Ishikawa (cell line): ENCODE data around the gene SPINK13.

ENCODE experiments used
- CEBPB ChIP-seq: IDR thresholded peaks from 2 replicates; pipeline ENCODE4 v1.6.1; 2012
- CREB1 ChIP-seq: IDR thresholded peaks from 2 replicates; pipeline ENCODE4 v1.6.1; 2012; ENCODE audit warnings: low read depth
- EGR1 ChIP-seq: IDR thresholded peaks from 2 replicates; pipeline ENCODE4 v1.6.1; 2012
- EP300 ChIP-seq: IDR thresholded peaks from 2 replicates; pipeline ENCODE4 v1.6.1; 2012; ENCODE audit warnings: borderline replicate concordance
- FOXM1 ChIP-seq: IDR thresholded peaks from 2 replicates; pipeline ENCODE4 v1.6.1; 2012; ENCODE audit warnings: low read depth, borderline replicate concordance
- MAX ChIP-seq: IDR thresholded peaks from 2 replicates; pipeline ENCODE4 v1.6.1; 2012
- NFIC ChIP-seq: IDR thresholded peaks from 2 replicates; pipeline ENCODE4 v1.6.1; 2012
- RAD21 ChIP-seq: IDR thresholded peaks from 2 replicates; pipeline ENCODE4 v1.6.1; 2012; ENCODE audit warnings: low read depth
- REST ChIP-seq: IDR thresholded peaks from 2 replicates; pipeline ENCODE4 v1.6.1; 2012; ENCODE audit warnings: low read depth, mild to moderate bottlenecking
- TAF1 ChIP-seq: IDR thresholded peaks from 2 replicates; pipeline ENCODE4 v1.6.1; 2012; ENCODE audit warnings: low read depth, mild to moderate bottlenecking
- TCF12 ChIP-seq: IDR thresholded peaks from 2 replicates; pipeline ENCODE4 v1.6.1; 2012; ENCODE audit warnings: low read depth
- YY1 ChIP-seq: IDR thresholded peaks from 2 replicates; pipeline ENCODE4 v1.6.1; 2012; ENCODE audit warnings: low read depth
- ZBTB7A ChIP-seq: IDR thresholded peaks from 2 replicates; pipeline ENCODE4 v1.6.1; 2012; ENCODE audit warnings: low read depth

GRCh38 chr5:148290271-148291195 lies 21.9 kb downstream of the SPINK13 start:
- TF ChIP-seq EP300 (no peak), REST (no peak), MAX (no peak), EGR1 (no peak), ZBTB7A (no peak), RAD21 (peak; percentile 26; the same call in 1 of the 2 replicates), TCF12 (no peak), CREB1 (no peak), FOXM1 (no peak), YY1 (no peak), TAF1 (no peak), NFIC (no peak), CEBPB (no peak)
